Esophagus squamous epithelium (tissue), 4 donors: Measurements from ENCODE around the gene GAS7.

ENCODE experiments used
- POLR2A ChIP-seq, 4 donors: fragments of 450-650 bp; IDR thresholded peaks; one replicate each; pipeline ENCODE4 v1.6.1; 2017; ENCODE audit warnings: antibody characterized with exemption in 4 of 4, mild to moderate bottlenecking in 4 of 4, moderate library complexity in 3 of 4
- TF ChIP-seq, protein P1 (sequence below), 6 experiments: fragments of 450-650 bp in 4 of 6; fragments of 200-600 bp in 2 of 6; sonication (generic) in 2 of 6; IDR thresholded peaks; one replicate each; pipeline ENCODE4 v1.5.1; 2016 to 2019; ENCODE audit warnings: antibody characterized with exemption in 6 of 6, mild to moderate bottlenecking in 4 of 6, moderate library complexity in 4 of 6

DNA sequence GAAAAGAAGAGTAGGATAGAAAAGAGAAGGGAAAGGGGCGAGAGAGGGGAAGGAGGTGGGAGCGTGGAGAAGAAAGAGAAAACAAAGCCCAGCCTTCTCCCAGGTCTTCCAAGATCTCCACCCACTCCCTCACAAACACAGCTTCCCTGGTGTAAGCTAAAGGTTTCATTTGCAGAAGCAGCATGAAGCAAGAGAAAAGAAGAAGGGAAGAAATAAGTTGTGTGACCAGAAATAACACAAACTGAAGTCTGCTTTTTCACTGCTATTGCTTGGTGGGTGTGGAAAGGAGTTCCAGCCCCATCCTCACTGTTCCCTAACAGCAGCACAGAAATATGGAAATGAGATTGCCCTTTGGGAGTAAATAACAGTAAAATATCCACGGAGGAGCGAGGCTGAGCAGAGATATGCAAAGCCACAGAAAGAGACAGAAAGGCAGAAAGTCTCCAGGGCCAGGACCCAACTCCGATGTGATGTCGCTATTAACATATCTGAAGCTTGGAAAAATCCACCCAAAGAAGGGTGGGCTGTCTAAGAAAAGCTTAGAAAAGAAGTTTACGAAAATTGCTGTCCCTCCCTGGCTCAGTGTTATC lies 10.3 kb upstream of the GAS7 start:
- TF ChIP-seq, protein P1, sequence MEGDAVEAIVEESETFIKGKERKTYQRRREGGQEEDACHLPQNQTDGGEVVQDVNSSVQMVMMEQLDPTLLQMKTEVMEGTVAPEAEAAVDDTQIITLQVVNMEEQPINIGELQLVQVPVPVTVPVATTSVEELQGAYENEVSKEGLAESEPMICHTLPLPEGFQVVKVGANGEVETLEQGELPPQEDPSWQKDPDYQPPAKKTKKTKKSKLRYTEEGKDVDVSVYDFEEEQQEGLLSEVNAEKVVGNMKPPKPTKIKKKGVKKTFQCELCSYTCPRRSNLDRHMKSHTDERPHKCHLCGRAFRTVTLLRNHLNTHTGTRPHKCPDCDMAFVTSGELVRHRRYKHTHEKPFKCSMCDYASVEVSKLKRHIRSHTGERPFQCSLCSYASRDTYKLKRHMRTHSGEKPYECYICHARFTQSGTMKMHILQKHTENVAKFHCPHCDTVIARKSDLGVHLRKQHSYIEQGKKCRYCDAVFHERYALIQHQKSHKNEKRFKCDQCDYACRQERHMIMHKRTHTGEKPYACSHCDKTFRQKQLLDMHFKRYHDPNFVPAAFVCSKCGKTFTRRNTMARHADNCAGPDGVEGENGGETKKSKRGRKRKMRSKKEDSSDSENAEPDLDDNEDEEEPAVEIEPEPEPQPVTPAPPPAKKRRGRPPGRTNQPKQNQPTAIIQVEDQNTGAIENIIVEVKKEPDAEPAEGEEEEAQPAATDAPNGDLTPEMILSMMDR (IDR thresholded peaks at IDR 0.05) = no peak
- no peak for TF ChIP-seq POLR2A (IDR thresholded peaks at IDR 0.05)
